Osteocyte (in vitro differentiated cells): ENCODE data around the gene SEL1L3. TPM values are rescaled to one million over a fixed set of nuclear protein-coding genes. Genes with fewer than 3 reads are reported as not detected.

ENCODE experiments used
- DNase-seq: peaks from one replicate; pipeline ENCODE4 v3.0.0; 2021; ENCODE audit warnings: mixed read lengths; ENCODE audit not compliant: unreplicated experiment; ENCODE audit errors: extremely low spot score
- H3K27ac Mint-ChIP-seq: one replicate; pipeline ENCODE4 v1.8.0; 2021; ENCODE audit warnings: mild to moderate bottlenecking, mixed read lengths; ENCODE audit not compliant: unreplicated experiment
- H3K27me3 Mint-ChIP-seq: one replicate; pipeline ENCODE4 v1.8.0; 2021; ENCODE audit warnings: mixed read lengths; ENCODE audit not compliant: unreplicated experiment
- H3K36me3 Mint-ChIP-seq: one replicate; pipeline ENCODE4 v1.8.0; 2021; ENCODE audit warnings: mixed read lengths; ENCODE audit not compliant: unreplicated experiment
- H3K4me1 Mint-ChIP-seq: one replicate; pipeline ENCODE4 v1.8.0; 2021; ENCODE audit warnings: mixed read lengths; ENCODE audit not compliant: unreplicated experiment
- H3K4me3 Mint-ChIP-seq: one replicate; pipeline ENCODE4 v1.8.0; 2021; ENCODE audit warnings: mild to moderate bottlenecking, moderate library complexity, mixed read lengths; ENCODE audit not compliant: unreplicated experiment
- H3K9me3 Mint-ChIP-seq: one replicate; pipeline ENCODE4 v1.8.0; 2021; ENCODE audit warnings: mixed read lengths; ENCODE audit not compliant: unreplicated experiment
- total RNA-seq: library from RNA; stranded (reverse); gene quantifications from 2 replicates; pipeline ENCODE4 v1.2.1, GENCODE V29; 2021
- TF ChIP-seq, protein P1 (sequence below): fragments of 200-600 bp; sonication (generic); IDR thresholded peaks from 2 replicates; pipeline ENCODE4 v1.5.0; 2021; ENCODE audit warnings: antibody characterized with exemption, mild to moderate bottlenecking, moderate library complexity

Gene SEL1L3
- total RNA-seq, 1 donor from 2014 or later: 28.0 TPM

DNA sequence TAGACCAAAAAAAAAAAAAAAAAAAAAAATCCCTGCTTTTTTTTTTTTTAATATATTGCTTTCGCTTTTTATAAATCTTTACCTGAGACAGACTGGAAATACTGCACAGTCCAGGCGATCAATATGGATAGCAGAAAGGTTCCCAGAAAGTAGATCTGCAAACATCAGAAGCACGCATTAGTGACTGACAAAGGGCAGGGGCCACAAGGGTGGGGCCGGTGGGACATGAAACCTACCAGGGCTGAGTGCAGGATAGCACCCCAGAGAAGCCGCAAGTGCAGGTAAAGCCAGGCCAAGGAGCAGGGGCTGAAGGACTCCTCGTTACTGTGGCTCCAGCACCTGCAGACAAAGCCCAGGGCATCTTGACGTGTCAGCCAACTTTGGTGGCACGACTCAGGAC, 105.3 kb downstream of the SEL1L3 start:
- Mint-ChIP-seq H3K4me1 (no peaks in the 10 kb centered on the region), H3K27me3 (no peaks in the 10 kb centered on the region)

DNA sequence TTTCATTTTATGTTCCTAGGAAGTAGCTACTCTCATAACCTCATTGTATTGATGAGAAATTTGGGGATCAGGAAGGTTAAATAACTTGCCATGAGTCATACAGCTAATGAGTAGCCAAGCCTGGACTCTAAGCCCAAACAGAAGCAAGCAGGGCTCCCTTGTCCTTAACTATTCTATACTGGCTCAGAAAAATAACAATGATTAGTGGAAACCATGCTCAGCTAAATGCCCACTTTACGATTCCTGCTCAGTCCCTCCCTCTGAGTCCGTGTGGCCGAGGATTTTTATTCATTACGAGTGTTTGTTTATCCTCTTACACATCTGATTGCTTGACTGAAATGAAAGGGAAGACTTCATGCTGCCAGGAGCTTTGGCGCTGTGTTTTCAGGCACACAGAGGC, 106.3 kb downstream of the SEL1L3 start:
- H3K9me3 Mint-ChIP-seq: no peaks in the 10 kb centered on the region
- no peaks in the 10 kb centered on the region for H3K27me3 Mint-ChIP-seq
- peaks cover 8% of the 10 kb centered on the region for H3K36me3 Mint-ChIP-seq
- no peak overlapping the region for H3K27ac Mint-ChIP-seq
- DNase-seq: no peak
- TF ChIP-seq, protein P1, sequence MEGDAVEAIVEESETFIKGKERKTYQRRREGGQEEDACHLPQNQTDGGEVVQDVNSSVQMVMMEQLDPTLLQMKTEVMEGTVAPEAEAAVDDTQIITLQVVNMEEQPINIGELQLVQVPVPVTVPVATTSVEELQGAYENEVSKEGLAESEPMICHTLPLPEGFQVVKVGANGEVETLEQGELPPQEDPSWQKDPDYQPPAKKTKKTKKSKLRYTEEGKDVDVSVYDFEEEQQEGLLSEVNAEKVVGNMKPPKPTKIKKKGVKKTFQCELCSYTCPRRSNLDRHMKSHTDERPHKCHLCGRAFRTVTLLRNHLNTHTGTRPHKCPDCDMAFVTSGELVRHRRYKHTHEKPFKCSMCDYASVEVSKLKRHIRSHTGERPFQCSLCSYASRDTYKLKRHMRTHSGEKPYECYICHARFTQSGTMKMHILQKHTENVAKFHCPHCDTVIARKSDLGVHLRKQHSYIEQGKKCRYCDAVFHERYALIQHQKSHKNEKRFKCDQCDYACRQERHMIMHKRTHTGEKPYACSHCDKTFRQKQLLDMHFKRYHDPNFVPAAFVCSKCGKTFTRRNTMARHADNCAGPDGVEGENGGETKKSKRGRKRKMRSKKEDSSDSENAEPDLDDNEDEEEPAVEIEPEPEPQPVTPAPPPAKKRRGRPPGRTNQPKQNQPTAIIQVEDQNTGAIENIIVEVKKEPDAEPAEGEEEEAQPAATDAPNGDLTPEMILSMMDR: no peak
- no peak overlapping the region for H3K4me3 Mint-ChIP-seq
- H3K4me1 Mint-ChIP-seq: no peaks in the 10 kb centered on the region

More for the DNA sequence above, 105.3 kb downstream of the SEL1L3 start:
- H3K4me3 Mint-ChIP-seq: no peak overlapping the region
- no peaks in the 10 kb centered on the region for H3K9me3 Mint-ChIP-seq
- no peak for DNase-seq
- TF ChIP-seq, protein P1: no peak
- H3K27ac Mint-ChIP-seq: no peak overlapping the region
- H3K36me3 Mint-ChIP-seq: peaks cover 8% of the 10 kb centered on the region

DNA sequence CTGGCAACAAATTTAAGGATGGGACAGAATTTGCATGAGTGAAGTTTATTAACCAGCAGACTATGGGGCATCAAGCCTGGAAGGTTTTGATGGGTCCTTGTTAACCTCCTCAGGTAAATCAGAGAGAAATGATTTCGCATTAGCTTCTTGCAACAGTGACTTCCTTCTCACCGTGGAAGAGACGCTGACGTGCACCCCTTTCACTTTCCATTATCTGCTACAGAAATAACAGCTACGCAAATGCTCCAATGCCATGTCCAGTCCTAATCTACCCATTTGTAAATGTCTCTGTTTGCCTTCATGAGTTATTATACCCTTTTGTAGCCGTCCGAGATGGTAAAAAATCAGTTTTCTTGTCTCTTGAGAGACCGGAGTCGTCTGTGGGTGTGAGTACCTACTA, 106.9 kb downstream of the SEL1L3 start:
- Mint-ChIP-seq H3K27me3 (no peaks in the 10 kb centered on the region), H3K4me1 (peaks cover 2% of the 10 kb centered on the region), H3K36me3 (peaks cover 8% of the 10 kb centered on the region), H3K9me3 (no peaks in the 10 kb centered on the region), H3K4me3 (no peak overlapping the region), H3K27ac (no peak overlapping the region)
- DNase-seq: no peak
- TF ChIP-seq, protein P1: no peak

DNA sequence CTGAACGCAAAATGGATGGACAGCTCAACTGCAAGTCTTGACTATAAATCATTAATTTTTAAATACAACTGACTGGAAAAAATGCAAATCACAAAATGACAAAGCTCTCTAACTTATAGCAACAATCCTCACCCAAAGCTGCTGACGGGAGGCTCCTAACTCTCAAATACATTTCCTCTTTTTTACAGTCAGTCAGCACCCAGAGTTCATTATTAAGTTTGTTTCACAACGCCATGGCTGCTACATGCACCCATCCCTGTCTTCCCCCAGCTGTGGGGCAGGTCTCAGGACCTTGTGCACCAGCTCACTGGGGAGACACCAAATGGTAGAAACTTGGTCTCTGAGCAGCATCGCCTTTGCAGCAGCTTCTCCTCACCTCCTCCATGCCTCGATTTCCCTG, 109.5 kb downstream of the SEL1L3 start:
- no peaks in the 10 kb centered on the region for H3K27me3 Mint-ChIP-seq
- H3K9me3 Mint-ChIP-seq: no peaks in the 10 kb centered on the region
- no peak overlapping the region for H3K27ac Mint-ChIP-seq
- DNase-seq: no peak
- H3K36me3 Mint-ChIP-seq: no peaks in the 10 kb centered on the region
- H3K4me1 Mint-ChIP-seq: peaks cover 3% of the 10 kb centered on the region
- TF ChIP-seq, protein P1: no peak
- H3K4me3 Mint-ChIP-seq: no peak overlapping the region

DNA sequence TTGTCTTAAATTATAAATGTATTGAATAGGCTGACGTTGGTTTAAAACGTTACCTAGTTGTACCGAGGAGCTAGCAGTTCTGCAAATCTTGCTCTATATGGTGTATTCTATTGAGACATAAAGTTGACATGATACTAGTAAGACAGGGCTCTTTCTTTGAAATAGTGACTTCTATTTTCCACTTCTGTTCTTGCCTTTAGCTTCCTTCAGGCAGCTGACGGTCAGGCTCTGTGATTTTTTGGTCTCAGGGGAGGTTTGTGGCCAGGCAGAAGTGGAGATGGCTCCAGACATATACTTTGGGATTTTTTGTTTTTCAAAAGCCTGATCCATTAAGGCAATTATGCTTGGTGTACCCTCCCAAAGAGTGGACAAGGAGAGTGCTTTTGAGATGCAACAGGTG, 111.9 kb downstream of the SEL1L3 start:
- Mint-ChIP-seq H3K4me3 (no peak overlapping the region), H3K36me3 (no peaks in the 10 kb centered on the region), H3K4me1 (peaks cover 3% of the 10 kb centered on the region), H3K27me3 (no peaks in the 10 kb centered on the region), H3K9me3 (no peaks in the 10 kb centered on the region), H3K27ac (no peak overlapping the region)
- TF ChIP-seq, protein P1: no peak
- DNase-seq: no peak
